Ishikawa (cell line): ENCODE data around the gene ZBED6.

ENCODE experiments used
- CEBPB ChIP-seq: IDR thresholded peaks from 2 replicates; pipeline ENCODE4 v1.6.1; 2012
- EGR1 ChIP-seq: IDR thresholded peaks from 2 replicates; pipeline ENCODE4 v1.6.1; 2012
- EP300 ChIP-seq: IDR thresholded peaks from 2 replicates; pipeline ENCODE4 v1.6.1; 2012; ENCODE audit warnings: borderline replicate concordance
- FOXM1 ChIP-seq: IDR thresholded peaks from 2 replicates; pipeline ENCODE4 v1.6.1; 2012; ENCODE audit warnings: low read depth, borderline replicate concordance
- MAX ChIP-seq: IDR thresholded peaks from 2 replicates; pipeline ENCODE4 v1.6.1; 2012
- NFIC ChIP-seq: IDR thresholded peaks from 2 replicates; pipeline ENCODE4 v1.6.1; 2012
- RAD21 ChIP-seq: IDR thresholded peaks from 2 replicates; pipeline ENCODE4 v1.6.1; 2012; ENCODE audit warnings: low read depth
- TAF1 ChIP-seq: IDR thresholded peaks from 2 replicates; pipeline ENCODE4 v1.6.1; 2012; ENCODE audit warnings: low read depth, mild to moderate bottlenecking
- TCF12 ChIP-seq: IDR thresholded peaks from 2 replicates; pipeline ENCODE4 v1.6.1; 2012; ENCODE audit warnings: low read depth
- TEAD4 ChIP-seq: IDR thresholded peaks from 2 replicates; pipeline ENCODE4 v1.6.1; 2012
- USF1 ChIP-seq: IDR thresholded peaks from 2 replicates; pipeline ENCODE4 v1.6.1; 2012
- YY1 ChIP-seq: IDR thresholded peaks from 2 replicates; pipeline ENCODE4 v1.6.1; 2012; ENCODE audit warnings: low read depth
- ZBTB7A ChIP-seq: IDR thresholded peaks from 2 replicates; pipeline ENCODE4 v1.6.1; 2012; ENCODE audit warnings: low read depth
- TF ChIP-seq, protein P1 (sequence below): IDR thresholded peaks from 2 replicates; pipeline ENCODE4 v1.6.1; 2012; ENCODE audit warnings: low read depth, mild to moderate bottlenecking

DNA sequence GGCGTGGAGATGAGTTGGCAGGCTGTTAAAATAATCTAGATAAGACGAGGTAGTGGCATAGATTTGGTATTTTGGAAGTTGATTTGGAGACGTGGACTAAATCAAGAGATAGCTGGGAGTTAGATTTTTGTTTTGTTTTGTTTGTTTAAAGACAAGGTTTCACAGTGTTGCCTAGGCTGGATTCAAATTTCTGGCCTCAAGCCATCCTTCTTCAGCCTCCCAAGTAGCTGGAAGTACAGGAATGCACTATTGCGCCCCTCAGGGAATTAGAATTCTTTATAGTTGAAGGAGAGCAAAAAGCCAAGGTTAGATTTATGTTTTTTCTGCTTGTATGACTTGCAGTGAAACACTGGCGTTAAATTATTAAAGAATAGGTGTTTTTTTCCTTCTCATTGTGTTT is 43.7 kb downstream of the ZBED6 start:
- TF ChIP-seq EGR1 (no peak), EP300 (no peak), YY1 (no peak), CEBPB (no peak), ZBTB7A (no peak), USF1 (no peak), TCF12 (no peak), MAX (no peak), TEAD4 (no peak), TAF1 (no peak), RAD21 (no peak), NFIC (no peak), FOXM1 (no peak)
- TF ChIP-seq, protein P1, sequence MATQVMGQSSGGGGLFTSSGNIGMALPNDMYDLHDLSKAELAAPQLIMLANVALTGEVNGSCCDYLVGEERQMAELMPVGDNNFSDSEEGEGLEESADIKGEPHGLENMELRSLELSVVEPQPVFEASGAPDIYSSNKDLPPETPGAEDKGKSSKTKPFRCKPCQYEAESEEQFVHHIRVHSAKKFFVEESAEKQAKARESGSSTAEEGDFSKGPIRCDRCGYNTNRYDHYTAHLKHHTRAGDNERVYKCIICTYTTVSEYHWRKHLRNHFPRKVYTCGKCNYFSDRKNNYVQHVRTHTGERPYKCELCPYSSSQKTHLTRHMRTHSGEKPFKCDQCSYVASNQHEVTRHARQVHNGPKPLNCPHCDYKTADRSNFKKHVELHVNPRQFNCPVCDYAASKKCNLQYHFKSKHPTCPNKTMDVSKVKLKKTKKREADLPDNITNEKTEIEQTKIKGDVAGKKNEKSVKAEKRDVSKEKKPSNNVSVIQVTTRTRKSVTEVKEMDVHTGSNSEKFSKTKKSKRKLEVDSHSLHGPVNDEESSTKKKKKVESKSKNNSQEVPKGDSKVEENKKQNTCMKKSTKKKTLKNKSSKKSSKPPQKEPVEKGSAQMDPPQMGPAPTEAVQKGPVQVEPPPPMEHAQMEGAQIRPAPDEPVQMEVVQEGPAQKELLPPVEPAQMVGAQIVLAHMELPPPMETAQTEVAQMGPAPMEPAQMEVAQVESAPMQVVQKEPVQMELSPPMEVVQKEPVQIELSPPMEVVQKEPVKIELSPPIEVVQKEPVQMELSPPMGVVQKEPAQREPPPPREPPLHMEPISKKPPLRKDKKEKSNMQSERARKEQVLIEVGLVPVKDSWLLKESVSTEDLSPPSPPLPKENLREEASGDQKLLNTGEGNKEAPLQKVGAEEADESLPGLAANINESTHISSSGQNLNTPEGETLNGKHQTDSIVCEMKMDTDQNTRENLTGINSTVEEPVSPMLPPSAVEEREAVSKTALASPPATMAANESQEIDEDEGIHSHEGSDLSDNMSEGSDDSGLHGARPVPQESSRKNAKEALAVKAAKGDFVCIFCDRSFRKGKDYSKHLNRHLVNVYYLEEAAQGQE, result no peak
